ENCODE measurements around the gene PLEKHJ1. TPM values are rescaled to one million over a fixed set of nuclear protein-coding genes. Genes with fewer than 3 reads are reported as not detected.

Gene PLEKHJ1
- polyA plus RNA-seq, 2 of the 4 experiments (the other 2 are of a cell fraction) = 19.9 to 33.9 TPM

- Histone ChIP-seq H3K27ac (no peak overlapping the region), H3K4me1 (peaks cover 36% of the 10 kb centered on the region), H3K4me2 (no peak overlapping the region), H3K4me3 (no peak overlapping the region), H3K9me3 (no peaks in the 10 kb centered on the region)
- POLR2A ChIA-PET = interaction anchor here (1.4 kb wide), 1 partner anchor 9 kb away, joined by 5 read pairs; no protein-coding TSS in a partner anchor
- TF ChIP-seq ZSCAN20 (CRISPR knock-in tag; IDR thresholded peaks at IDR 0.05) = no peak
- TF ChIP-seq SMC3 (IDR thresholded peaks at IDR 0.05) = no peak
- no peak for TF ChIP-seq JUN (IDR thresholded peaks at IDR 0.05)
- TF ChIP-seq HMGXB4 (CRISPR knock-in tag; IDR thresholded peaks at IDR 0.05; ENCODE audit: borderline replicate concordance) = no peak
- no peak for TF ChIP-seq CHD2 (IDR thresholded peaks at IDR 0.05; ENCODE audit: low read length, partially characterized antibody)
- TF ChIP-seq ESRRA (IDR thresholded peaks at IDR 0.05; ENCODE audit: borderline replicate concordance, low read length) = no peak
- TF ChIP-seq HOXA7 (CRISPR knock-in tag; IDR thresholded peaks at IDR 0.05) = no peak
- TF ChIP-seq EHF (CRISPR knock-in tag; IDR thresholded peaks at IDR 0.05) = no peak
- no peak for TF ChIP-seq FOSL2 (IDR thresholded peaks at IDR 0.05)
- no peak for TF ChIP-seq FOSL2 (CRISPR knock-in tag; IDR thresholded peaks at IDR 0.05)
- no peak for TF ChIP-seq TP53 (CRISPR knock-in tag; IDR thresholded peaks at IDR 0.05)
- TF ChIP-seq BHLHE40 (IDR thresholded peaks at IDR 0.05; ENCODE audit: low read depth, low read length) = no peak
- no peak for TF ChIP-seq ZFP36 (IDR thresholded peaks at IDR 0.05; ENCODE audit: borderline replicate concordance, partially characterized antibody)
- no peak for TF ChIP-seq MAFK (IDR thresholded peaks at IDR 0.05; ENCODE audit: partially characterized antibody)
- TF ChIP-seq HES2 (IDR thresholded peaks at IDR 0.05) = no peak
- no peak for TF ChIP-seq RCOR1 (IDR thresholded peaks at IDR 0.05; ENCODE audit: low read depth, low read length)
- ATAC-seq (no peak), DNase-seq (ENCODE audit: low read depth in 1 of 2, low spot score in 1 of 2) (no peak), FAIRE-seq (no peak)
- CTCF ChIA-PET = interaction anchor here (1.0 to 1.4 kb wide), 2 partner anchors 13 to 16 kb away, joined by 3 to 4 read pairs; no protein-coding TSS in a partner anchor
- 91% methylated on average over 12 of the region's 25 CpGs for WGBS (ENCODE audit: missing lambda C conversion rate)
These were observed 10.0 kb upstream of the PLEKHJ1 start for GRCh38 chr19:2246014-2246620.

- Histone ChIP-seq H3K27ac (no peak overlapping the region), H3K9me3 (no peaks in the 10 kb centered on the region), H3K4me1 (peaks cover 41% of the 10 kb centered on the region), H3K4me3 (no peak overlapping the region), H3K4me2 (no peak overlapping the region)
- FAIRE-seq = no peak
- no peak for DNase-seq (ENCODE audit: low read depth in 1 of 2, low spot score in 1 of 2)
- WGBS (ENCODE audit: missing lambda C conversion rate) = 92% methylated on average over 11 of the region's 15 CpGs
- ChIA-PET CTCF (interaction anchor here (0.6 to 1.4 kb wide), 3 partner anchors 14 to 98 kb away, joined by 3 to 4 read pairs (median 3); no protein-coding TSS in a partner anchor), POLR2A (no interaction called here)
- no peak for ATAC-seq
- TF ChIP-seq BCL3 (IDR thresholded peaks at IDR 0.05) (no peak), CBX8 (IDR thresholded peaks at IDR 0.05) (no peak), CHD4 (IDR thresholded peaks at IDR 0.05; ENCODE audit: borderline replicate concordance) (no peak)
These were observed 9.1 kb upstream of the PLEKHJ1 start for GRCh38 chr19:2245273-2245672.

GRCh38 chr19:2244486-2244885 lies 8.4 kb upstream of the PLEKHJ1 start:
- H3K4me3 ChIP-seq = no peak overlapping the region
- TF ChIP-seq MYC (IDR thresholded peaks at IDR 0.05; ENCODE audit: borderline replicate concordance, low read length) (no peak), MAX (IDR thresholded peaks at IDR 0.05) (no peak)
- CTCF ChIA-PET = interaction anchor here (0.6 kb wide), 1 partner anchor 665 kb away, joined by 3 read pairs; no protein-coding TSS in a partner anchor
- no peak overlapping the region for H3K27ac ChIP-seq
- 96% methylated on average over 18 of the region's 21 CpGs for WGBS (ENCODE audit: missing lambda C conversion rate)
- H3K4me2 ChIP-seq = no peak overlapping the region
- no peak for DNase-seq (ENCODE audit: low read depth in 1 of 2, low spot score in 1 of 2)
- POLR2A ChIA-PET = no interaction called here
- peaks cover 47% of the 10 kb centered on the region for H3K4me1 ChIP-seq
- H3K9me3 ChIP-seq = no peaks in the 10 kb centered on the region
- FAIRE-seq = no peak
- ATAC-seq = no peak

Data from A549 (cell line).